WTC11 (cell line): ENCODE results near the gene FBXO2. TPM values are rescaled to one million over a fixed set of nuclear protein-coding genes. Genes with fewer than 3 reads are reported as not detected.

Experiments
- ATAC-seq: fragments of 200-7000 bp; cut with Tn5 transposase; 2 replicates; pipeline ENCODE4 v1.10.0; 2021; ENCODE audit warnings: mild to moderate bottlenecking, moderate library complexity
- CTCF ChIA-PET: fragments of 300-600 bp; sonication (Branson Sonifier 250); formaldehyde crosslinking; loops from one replicate; lab custom pipeline; 2021; ENCODE audit warnings: antibody characterized with exemption; lab: Charles Lee
- POLR2A ChIA-PET: fragments of 350-600 bp; sonication (Branson Sonifier 250); formaldehyde crosslinking; loops from one replicate; lab custom pipeline; 2021; ENCODE audit warnings: antibody characterized with exemption; lab: Charles Lee
- DNase-seq: peaks from one replicate; pipeline ENCODE4 v3.0.0; 2021; ENCODE audit warnings: low spot score
- H3K27ac Mint-ChIP-seq: 2 replicates; pipeline ENCODE4 v1.8.0; 2021; ENCODE audit warnings: mixed read lengths
- H3K27me3 Mint-ChIP-seq: 2 replicates; pipeline ENCODE4 v1.8.0; 2021; ENCODE audit warnings: low read depth, mild to moderate bottlenecking, moderate library complexity, mixed read lengths
- H3K36me3 Mint-ChIP-seq: 2 replicates; pipeline ENCODE4 v1.8.0; 2021; ENCODE audit warnings: mixed read lengths
- H3K4me1 Mint-ChIP-seq: 2 replicates; pipeline ENCODE4 v1.8.0; 2022; ENCODE audit warnings: mixed read lengths
- H3K4me3 Mint-ChIP-seq: 2 replicates; pipeline ENCODE4 v1.8.0; 2021; ENCODE audit warnings: mild to moderate bottlenecking, moderate library complexity, mixed read lengths
- H3K9me3 Mint-ChIP-seq: 2 replicates; pipeline ENCODE4 v1.8.0; 2021; ENCODE audit warnings: mixed read lengths
- ARID4B ChIP-seq: sonication (generic); formaldehyde crosslinking; IDR thresholded peaks from 2 replicates; pipeline ENCODE4 v1.8.0; 2023; ENCODE audit warnings: missing genetic modification reagents, mild to moderate bottlenecking, borderline replicate concordance
- ATF3 ChIP-seq: sonication (generic); formaldehyde crosslinking; conservative IDR thresholded peaks from 2 replicates; pipeline ENCODE4 v1.8.1; 2022; ENCODE audit warnings: mild to moderate bottlenecking, missing genetic modification reagents
- CDX4 ChIP-seq: fragments of 250-450 bp; sonication (Bioruptor Pico); IDR thresholded peaks from 2 replicates; pipeline ENCODE4 v1.9.0; 2021; ENCODE audit warnings: moderate library complexity, mild to moderate bottlenecking, inconsistent platforms, borderline replicate concordance
- CREM ChIP-seq: sonication (generic); formaldehyde crosslinking; IDR thresholded peaks from 2 replicates; pipeline ENCODE4 v1.8.1; 2022; ENCODE audit warnings: mild to moderate bottlenecking, missing genetic modification reagents, moderate library complexity
- E2F1 ChIP-seq: sonication (generic); formaldehyde crosslinking; IDR thresholded peaks from 2 replicates; pipeline ENCODE4 v1.8.0; 2022; ENCODE audit warnings: mild to moderate bottlenecking, missing genetic modification reagents
- ERG ChIP-seq: fragments of 250-450 bp; sonication (Bioruptor Pico); IDR thresholded peaks from 2 replicates; pipeline ENCODE4 v1.8.0; 2021; ENCODE audit warnings: mild to moderate bottlenecking
- ESRRA ChIP-seq: sonication (generic); formaldehyde crosslinking; IDR thresholded peaks from 2 replicates; pipeline ENCODE4 v1.8.1; 2022; ENCODE audit warnings: mild to moderate bottlenecking, missing genetic modification reagents, borderline replicate concordance
- HMGA2 ChIP-seq: fragments of 250-450 bp; sonication (Bioruptor Pico); IDR thresholded peaks from 2 replicates; pipeline ENCODE4 v1.4.0; 2021; ENCODE audit warnings: mild to moderate bottlenecking, moderate library complexity
- IRF2 ChIP-seq: sonication (generic); formaldehyde crosslinking; IDR thresholded peaks from 2 replicates; pipeline ENCODE4 v1.8.0; 2022; ENCODE audit warnings: low read depth, missing genetic modification reagents, borderline replicate concordance
- NFATC4 ChIP-seq: fragments of 250-450 bp; sonication (Bioruptor Pico); IDR thresholded peaks from 2 replicates; pipeline ENCODE4 v1.9.0; 2021; ENCODE audit warnings: mild to moderate bottlenecking
- OVOL2 ChIP-seq: fragments of 250-450 bp; sonication (Bioruptor Pico); IDR thresholded peaks from 2 replicates; pipeline ENCODE4 v1.9.0; 2021; ENCODE audit warnings: mild to moderate bottlenecking, borderline replicate concordance
- SMAD4 ChIP-seq: sonication (generic); formaldehyde crosslinking; IDR thresholded peaks from 2 replicates; pipeline ENCODE4 v1.8.0; 2022; ENCODE audit warnings: mild to moderate bottlenecking, missing genetic modification reagents
- SOX15 ChIP-seq: fragments of 250-450 bp; sonication (Bioruptor Pico); IDR thresholded peaks from 2 replicates; pipeline ENCODE4 v1.9.0; 2021; ENCODE audit warnings: mild to moderate bottlenecking
- TEAD4 ChIP-seq: sonication (generic); formaldehyde crosslinking; IDR thresholded peaks from 2 replicates; pipeline ENCODE4 v1.8.0; 2022; ENCODE audit warnings: mild to moderate bottlenecking, missing genetic modification reagents
- TP53 ChIP-seq: sonication (generic); formaldehyde crosslinking; IDR thresholded peaks from 2 replicates; pipeline ENCODE4 v1.8.1; 2023; ENCODE audit warnings: mild to moderate bottlenecking, missing genetic modification reagents
- ZNF281 ChIP-seq: sonication (generic); formaldehyde crosslinking; IDR thresholded peaks from 2 replicates; pipeline ENCODE4 v1.8.0; 2023; ENCODE audit warnings: mild to moderate bottlenecking, missing genetic modification reagents
- ZNF317 ChIP-seq: sonication (generic); formaldehyde crosslinking; IDR thresholded peaks from 2 replicates; pipeline ENCODE4 v1.8.1; 2023; ENCODE audit warnings: low read depth, mild to moderate bottlenecking, moderate library complexity, missing genetic modification reagents, borderline replicate concordance
- total RNA-seq: library from RNA; stranded (reverse); gene quantifications from 3 replicates; pipeline ENCODE4 v1.2.3, GENCODE V29; 2021

Gene FBXO2
- total RNA-seq, 1 experiment from 2014 or later = 58.2 TPM

GRCh38 chr1:11646317-11646716 is 7.9 kb downstream of the FBXO2 start:
- Mint-ChIP-seq H3K9me3 (no peaks in the 10 kb centered on the region), H3K4me1 (peaks cover 19% of the 10 kb centered on the region), H3K36me3 (no peaks in the 10 kb centered on the region), H3K27ac (no peak overlapping the region), H3K27me3 (peaks cover 11% of the 10 kb centered on the region), H3K4me3 (no peak overlapping the region)
- TF ChIP-seq TEAD4 = no peak
- TF ChIP-seq ESRRA (CRISPR knock-in tag) = no peak
- no peak for TF ChIP-seq CREM
- no peak for TF ChIP-seq ARID4B
- no peak for TF ChIP-seq ERG (CRISPR knock-in tag)
- no peak for TF ChIP-seq CDX4 (CRISPR knock-in tag)
- no peak for TF ChIP-seq HMGA2 (CRISPR knock-in tag)
- TF ChIP-seq ZNF281 (CRISPR knock-in tag) = no peak
- TF ChIP-seq NFATC4 (CRISPR knock-in tag) = no peak
- no peak for TF ChIP-seq E2F1 (CRISPR knock-in tag)
- no peak for TF ChIP-seq OVOL2 (CRISPR knock-in tag)
- no peak for TF ChIP-seq ZNF317 (CRISPR knock-in tag)
- no peak for TF ChIP-seq ATF3 (CRISPR knock-in tag)
- TF ChIP-seq SMAD4 (CRISPR knock-in tag) = no peak
- no peak for TF ChIP-seq IRF2 (CRISPR knock-in tag)
- TF ChIP-seq TP53 (CRISPR knock-in tag) = no peak
- TF ChIP-seq SOX15 (CRISPR knock-in tag) = no peak
- DNase-seq (no peak), ATAC-seq (no peak)
- POLR2A ChIA-PET = interaction anchor here (1.0 kb wide), 1 partner anchor 287 kb away, joined by 3 read pairs; no protein-coding TSS in a partner anchor
- CTCF ChIA-PET = interaction anchor here (0.5 to 4.9 kb wide), 63 partner anchors 8 to 609 kb away, joined by 3 to 40 read pairs (median 5); partner anchors contain the start of genes AGTRAP, DISP3, EXOSC10 and FBXO2
